AG10803 (cell line): ENCODE data around the gene FGF3.

ENCODE experiments used
- DNase-seq: peaks from one replicate; pipeline ENCODE4 v3.0.0; 2010; ENCODE audit warnings: low read depth
- H3K4me3 ChIP-seq: 2 replicates; pipeline ENCODE4 v1.5.1; 2011; ENCODE audit warnings: mild to moderate bottlenecking, low read length, control low read depth
- CTCF ChIP-seq: conservative IDR thresholded peaks from 2 replicates; pipeline ENCODE4 v1.5.1; 2011; ENCODE audit warnings: mild to moderate bottlenecking, low read length, control low read depth, inconsistent platforms

The FGF3 gene

GRCh38 chr11:69822676-69823494, 3.7 kb upstream of the FGF3 start:
- no peak overlapping the region for H3K4me3 ChIP-seq
- TF ChIP-seq CTCF: no peak
- DNase-seq: no peak

GRCh38 chr11:69821511-69822040, 2.4 kb upstream of the FGF3 start:
- no peak for TF ChIP-seq CTCF
- no peak for DNase-seq
- no peak overlapping the region for H3K4me3 ChIP-seq

- H3K4me3 ChIP-seq: no peak overlapping the region
- no peak for DNase-seq
- no peak for TF ChIP-seq CTCF
Measured at GRCh38 chr11:69820441-69820840, 1.2 kb upstream of the FGF3 start.

- no peak for TF ChIP-seq CTCF
- no peak overlapping the region for H3K4me3 ChIP-seq
- no peak for DNase-seq
Measured at GRCh38 chr11:69819541-69820070, 390 bp upstream of the FGF3 start.

GRCh38 chr11:69818231-69818602, 999 bp downstream of the FGF3 start:
- DNase-seq: no peak
- TF ChIP-seq CTCF: no peak
- no peak overlapping the region for H3K4me3 ChIP-seq

GRCh38 chr11:69817265-69818230, 1.7 kb downstream of the FGF3 start:
- DNase-seq: no peak
- no peak for TF ChIP-seq CTCF
- H3K4me3 ChIP-seq: no peak overlapping the region
